ENCODE data around the gene TMEM44. TPM values are rescaled to one million over a fixed set of nuclear protein-coding genes. Genes with fewer than 3 reads are reported as not detected.

The TMEM44 gene
- total RNA-seq, 2 donors from 2014 or later: 40.1 to 43.2 TPM

DNA sequence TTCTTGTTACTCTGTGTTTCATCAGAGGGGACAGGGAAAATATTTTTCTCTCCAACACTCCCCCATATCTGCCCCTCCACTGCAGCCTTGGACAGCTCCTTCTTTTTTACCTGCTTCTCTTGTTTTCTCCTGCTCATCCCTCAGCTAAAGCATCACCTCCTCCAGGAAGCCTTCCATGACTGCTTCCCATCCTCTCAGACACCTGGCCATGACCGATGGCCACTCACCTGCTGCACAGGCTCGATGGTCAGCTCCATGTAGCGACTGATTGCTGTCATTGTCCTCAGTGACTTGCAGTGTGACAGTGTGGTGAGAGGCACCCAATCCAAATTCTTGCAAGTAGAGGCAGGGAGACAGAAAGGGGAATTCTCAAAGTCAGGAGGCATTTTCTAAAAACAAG is 22.5 kb downstream of the TMEM44 start:
- Histone ChIP-seq H3K27ac (no peak overlapping the region), H3K4me3 (no peak overlapping the region), H3K36me3 (no peaks in the 10 kb centered on the region), H3K27me3 (no peaks in the 10 kb centered on the region), H3K9me3 (no peaks in the 10 kb centered on the region), H3K4me1 (no peaks in the 10 kb centered on the region), H3K9ac (ENCODE audit: low read depth in 2 of 2, low read length in 2 of 2) (no peak overlapping the region)
- no peak for TF ChIP-seq CTCF (IDR thresholded peaks at IDR 0.05)
- intact Hi-C loops (cut with DNase I): no loop called here
- no peak for DNase-seq

DNA sequence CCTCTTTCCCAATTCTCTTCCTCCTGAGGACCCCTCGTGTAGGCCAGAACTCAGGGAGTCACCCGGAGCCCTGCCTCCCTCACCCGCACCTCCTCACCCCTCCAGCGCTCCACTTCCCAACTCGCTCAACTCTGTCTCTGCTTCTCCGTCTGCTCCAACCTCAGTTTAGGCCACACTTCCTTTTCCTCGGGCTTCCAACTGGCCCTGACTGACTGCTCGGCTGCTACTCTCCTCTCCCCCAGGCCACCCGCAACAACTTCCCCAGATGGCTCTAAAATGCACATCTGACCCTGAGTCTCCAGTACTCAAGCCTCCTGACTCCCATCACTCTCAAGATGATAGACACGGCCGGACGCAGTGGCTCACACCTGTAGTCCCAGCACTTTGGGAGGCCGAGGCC is 23.6 kb downstream of the TMEM44 start:
- H3K4me3 ChIP-seq: no peak overlapping the region
- DNase-seq: no peak
- H3K27ac ChIP-seq: no peak overlapping the region
- no peaks in the 10 kb centered on the region for H3K36me3 ChIP-seq
- H3K4me1 ChIP-seq: no peaks in the 10 kb centered on the region
- H3K9me3 ChIP-seq: no peaks in the 10 kb centered on the region
- H3K9ac ChIP-seq (ENCODE audit: low read depth in 2 of 2, low read length in 2 of 2): no peak overlapping the region
- TF ChIP-seq CTCF (IDR thresholded peaks at IDR 0.05): no peak
- intact Hi-C loops (cut with DNase I): no loop called here
- H3K27me3 ChIP-seq: no peaks in the 10 kb centered on the region

GRCh38 chr3:194608981-194609380 is 24.2 kb downstream of the TMEM44 start:
- H3K27me3 ChIP-seq: no peaks in the 10 kb centered on the region
- DNase-seq: no peak
- intact Hi-C loops (cut with DNase I): no loop called here
- H3K9me3 ChIP-seq: no peaks in the 10 kb centered on the region
- H3K4me3 ChIP-seq: no peak overlapping the region
- H3K27ac ChIP-seq: no peak overlapping the region
- no peaks in the 10 kb centered on the region for H3K36me3 ChIP-seq
- H3K4me1 ChIP-seq: no peaks in the 10 kb centered on the region
- TF ChIP-seq CTCF (IDR thresholded peaks at IDR 0.05): no peak
- no peak overlapping the region for H3K9ac ChIP-seq (ENCODE audit: low read depth in 2 of 2, low read length in 2 of 2)

DNA sequence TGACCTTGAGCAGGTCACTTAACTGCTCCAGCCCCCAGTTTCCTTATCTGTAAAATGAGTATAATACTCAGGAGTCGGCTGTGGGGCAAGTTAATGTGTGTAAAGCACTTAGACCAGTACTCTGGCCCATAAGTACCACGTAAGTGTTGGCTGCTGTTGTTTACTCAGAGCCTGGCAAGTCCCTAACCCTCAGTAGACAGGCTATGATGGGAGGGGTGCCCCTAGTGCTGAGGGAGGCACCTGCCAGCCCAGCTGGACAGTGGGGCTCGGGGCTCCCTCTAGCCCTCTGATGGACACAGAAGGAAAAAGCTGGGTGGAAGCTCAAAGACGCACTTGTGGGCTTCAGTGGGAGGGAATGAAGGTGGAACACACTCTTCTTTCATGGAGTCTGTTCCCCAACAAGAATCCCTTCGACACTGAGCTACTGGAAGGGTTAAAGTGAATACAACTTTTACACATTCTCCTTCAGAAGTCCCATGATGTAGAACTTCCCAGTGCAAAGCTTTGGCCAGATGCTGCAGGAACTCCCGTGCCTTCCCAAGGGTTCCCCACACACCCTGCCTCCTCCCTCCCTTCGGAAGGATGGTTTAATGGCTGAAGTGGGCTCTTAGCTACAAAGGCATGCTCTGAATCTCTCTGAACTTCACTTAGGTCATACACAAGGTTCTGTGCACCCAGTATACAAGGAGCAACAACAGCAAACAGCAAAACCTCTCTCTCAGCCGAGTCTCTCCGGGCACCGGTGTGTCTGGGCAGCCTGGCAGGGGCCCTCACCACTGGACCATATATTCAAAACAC is 25.4 kb downstream of the TMEM44 start:
- Histone ChIP-seq H3K4me3 (no peak overlapping the region), H3K4me1 (no peaks in the 10 kb centered on the region), H3K27me3 (no peaks in the 10 kb centered on the region), H3K27ac (no peak overlapping the region), H3K9ac (ENCODE audit: low read depth in 2 of 2, low read length in 2 of 2) (no peak overlapping the region), H3K36me3 (no peaks in the 10 kb centered on the region), H3K9me3 (no peaks in the 10 kb centered on the region)
- intact Hi-C loops (cut with DNase I): no loop called here
- DNase-seq: no peak
- TF ChIP-seq CTCF (IDR thresholded peaks at IDR 0.05): no peak

DNA sequence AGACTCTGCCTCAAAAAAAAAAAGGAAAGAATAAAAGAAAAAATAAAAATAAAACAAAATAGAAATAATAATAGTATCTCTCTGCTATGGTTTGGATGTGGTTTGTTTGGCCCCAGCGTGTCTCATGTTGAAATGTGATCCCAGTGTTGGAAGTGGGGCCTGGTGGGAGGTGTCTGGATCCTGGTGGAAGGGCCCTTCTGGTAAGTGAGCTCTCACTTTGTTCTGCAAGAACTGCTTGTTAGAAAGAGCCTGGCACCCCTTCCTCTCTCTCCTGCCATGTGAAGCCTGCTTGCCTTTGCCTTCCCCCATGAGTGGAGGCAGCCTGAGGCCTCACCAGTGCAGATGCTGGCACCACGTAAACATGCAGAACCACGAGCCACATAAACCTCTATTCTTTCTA is 26.3 kb downstream of the TMEM44 start:
- intact Hi-C loops (cut with DNase I): no loop called here

More for the DNA sequence above, 26.3 kb downstream of the TMEM44 start:
- Histone ChIP-seq H3K9ac (ENCODE audit: low read depth in 2 of 2, low read length in 2 of 2) (no peak overlapping the region), H3K27me3 (no peaks in the 10 kb centered on the region), H3K4me1 (no peaks in the 10 kb centered on the region), H3K9me3 (no peaks in the 10 kb centered on the region), H3K36me3 (no peaks in the 10 kb centered on the region), H3K4me3 (no peak overlapping the region), H3K27ac (no peak overlapping the region)
- no peak for DNase-seq
- TF ChIP-seq CTCF (IDR thresholded peaks at IDR 0.05): no peak
